ENCODE measurements around the gene CCDC83.
"Not testable (repeated sequence)": the region's sequence is repeated elsewhere in the genome, so short reads cannot be mapped to it uniquely, and the experiment has no call there.

The CCDC83 gene

GRCh38 chr11:85889108-85889507 is 33.9 kb downstream of the CCDC83 start:
- no peak for DNase-seq (ENCODE audit: low spot score)

DNA sequence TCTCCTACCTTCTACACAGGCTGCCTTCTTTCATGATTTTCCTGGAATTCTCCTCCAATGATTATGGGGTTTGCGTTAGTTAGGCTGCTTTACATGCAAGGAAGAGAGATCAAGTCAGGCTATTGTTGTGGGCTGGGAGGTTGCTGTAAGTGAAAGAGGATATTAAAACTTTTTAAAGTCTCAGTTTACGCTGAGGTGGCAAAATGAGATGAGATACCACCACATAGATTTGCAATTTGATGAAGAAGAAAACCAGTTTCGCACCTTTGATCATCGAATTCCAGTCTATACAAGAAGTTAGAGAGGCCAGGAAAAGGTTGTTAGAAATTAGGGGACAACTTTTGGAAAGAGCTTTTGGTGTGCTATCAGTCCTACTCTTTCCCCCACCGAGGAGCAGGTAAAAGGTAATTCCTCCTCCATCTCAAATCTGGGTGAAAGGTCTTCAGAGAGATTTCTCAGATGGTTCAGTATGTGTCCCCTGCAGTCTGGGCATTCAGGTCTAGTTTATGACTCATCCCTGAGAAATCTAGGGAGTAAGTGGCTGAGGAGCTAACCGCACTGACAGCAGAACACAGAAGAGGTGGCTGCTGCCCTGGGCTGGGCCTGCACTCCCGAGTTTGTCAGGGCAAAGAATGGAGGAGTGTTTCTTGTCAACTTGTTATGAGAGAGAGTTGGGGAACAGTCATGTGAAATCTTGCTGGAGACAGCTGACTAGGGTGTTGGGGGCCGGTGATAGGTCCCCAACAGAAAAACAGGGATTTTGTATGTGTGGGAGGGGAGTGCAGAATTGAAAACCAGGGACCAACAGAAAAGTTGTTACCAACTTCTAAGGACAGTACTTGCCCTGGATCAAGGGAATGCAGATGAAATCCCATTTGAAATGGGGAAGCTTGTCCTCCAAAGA is 34.7 kb downstream of the CCDC83 start:
- DNase-seq (ENCODE audit: low spot score): peak; percentile 84

- no peak for DNase-seq (ENCODE audit: low spot score)
These were observed 38.2 kb downstream of the CCDC83 start for GRCh38 chr11:85893395-85893794.

DNA sequence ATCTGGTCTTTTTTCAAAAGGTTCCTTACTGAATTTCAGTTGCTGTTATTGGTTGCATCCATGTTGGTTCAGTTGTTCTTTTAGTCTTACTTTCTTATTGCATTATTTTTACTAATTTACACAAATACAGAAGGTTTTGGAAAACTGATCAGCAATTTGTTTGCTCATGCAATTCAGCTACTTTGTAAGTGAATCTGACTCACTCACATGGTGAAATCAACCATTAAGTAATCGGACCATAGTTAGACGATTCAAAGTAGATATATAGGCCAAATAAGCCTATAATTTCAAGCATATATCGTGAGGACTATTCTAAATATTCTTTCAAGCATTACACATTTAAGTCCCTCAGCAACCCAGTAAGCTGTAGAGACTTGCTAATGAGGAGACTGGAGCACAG is 41.7 kb downstream of the CCDC83 start:
- DNase-seq (ENCODE audit: low spot score): no peak

GRCh38 chr11:85898456-85898855 is 43.3 kb downstream of the CCDC83 start:
- no peak for DNase-seq (ENCODE audit: low spot score)

- DNase-seq (ENCODE audit: low spot score): no peak
These were observed 47.2 kb downstream of the CCDC83 start for GRCh38 chr11:85902353-85902752.

DNA sequence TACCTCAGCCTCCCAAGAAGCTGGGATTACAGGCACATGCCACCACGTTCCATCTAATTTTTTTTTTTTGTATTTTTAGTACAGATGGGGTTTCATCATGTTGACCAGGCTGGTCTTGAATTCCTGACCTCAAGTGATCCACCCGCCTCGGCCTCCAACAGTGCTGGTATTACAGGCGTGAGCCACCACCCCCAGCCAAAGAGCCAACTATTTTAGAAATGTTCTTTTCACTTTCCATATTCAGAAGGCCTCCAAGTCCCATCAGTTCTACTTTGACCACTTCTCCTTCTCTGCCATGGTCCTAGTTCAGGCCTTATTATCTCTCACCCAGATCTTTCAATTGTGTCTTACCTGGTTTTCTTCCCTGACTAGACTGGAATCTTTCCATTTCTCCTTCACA is 48.2 kb downstream of the CCDC83 start:
- DNase-seq (ENCODE audit: low spot score): no peak

GRCh38 chr11:85903811-85904210 is 48.6 kb downstream of the CCDC83 start:
- DNase-seq (ENCODE audit: low spot score): no peak

DNA sequence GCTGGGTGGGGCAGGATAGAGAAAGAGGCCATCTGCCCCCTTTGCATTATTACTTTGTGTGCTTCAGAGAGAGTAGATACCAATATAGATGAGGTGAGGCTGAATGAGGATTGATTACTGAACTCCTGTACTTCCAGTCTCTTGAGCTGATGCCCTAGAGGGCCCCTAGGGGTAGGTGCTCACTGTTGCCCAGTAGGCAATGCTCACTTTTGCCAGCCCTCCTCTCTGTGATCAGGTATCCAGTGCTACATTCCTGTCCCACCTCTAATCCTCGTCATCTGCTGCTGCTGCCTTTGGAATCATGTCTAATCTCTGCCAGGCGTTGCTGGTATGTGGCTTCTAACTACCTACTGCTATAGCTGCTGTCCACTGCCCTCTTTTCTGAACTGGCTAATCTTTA is 57.2 kb downstream of the CCDC83 start:
- DNase-seq (ENCODE audit: low spot score): no peak

DNA sequence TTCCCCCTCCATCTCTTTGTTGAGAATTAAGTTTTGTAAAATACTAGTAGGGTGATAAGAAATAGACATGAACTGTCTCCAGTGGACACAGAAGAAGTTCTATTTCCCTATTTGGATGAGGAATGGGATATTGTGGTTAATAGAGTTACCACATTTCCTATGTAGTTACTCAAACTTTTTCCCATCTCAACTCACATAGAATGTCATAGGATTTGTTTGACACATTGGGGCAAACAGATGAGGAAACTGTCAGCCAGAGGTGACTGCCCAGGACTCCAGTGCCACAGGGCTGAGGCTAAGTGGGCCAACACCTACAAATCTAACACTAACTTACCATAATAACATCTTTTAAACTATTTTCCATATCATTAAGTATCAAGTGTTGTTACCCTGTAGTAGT is 58.3 kb downstream of the CCDC83 start:
- no peak for DNase-seq (ENCODE audit: low spot score)

DNA sequence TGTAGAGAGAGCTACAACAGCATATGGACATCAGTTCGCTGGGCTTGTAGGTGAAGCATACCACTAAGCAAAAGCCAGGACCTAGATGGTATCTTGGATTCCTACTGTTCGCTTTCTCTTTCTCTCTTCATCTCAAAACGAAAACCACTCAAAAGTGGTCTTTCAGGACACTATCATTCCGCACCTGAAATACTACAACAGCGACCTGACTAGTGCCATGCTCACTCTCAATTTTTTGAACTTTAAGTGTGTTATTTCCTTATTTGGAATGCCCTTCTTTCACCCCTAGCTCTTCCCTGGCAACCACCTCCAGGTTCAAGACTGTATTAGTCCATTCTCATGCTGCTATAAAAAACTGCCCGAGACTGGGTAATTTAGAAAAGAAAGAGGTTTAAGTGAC is 59.2 kb downstream of the CCDC83 start:
- DNase-seq (ENCODE audit: low spot score): no peak

DNA sequence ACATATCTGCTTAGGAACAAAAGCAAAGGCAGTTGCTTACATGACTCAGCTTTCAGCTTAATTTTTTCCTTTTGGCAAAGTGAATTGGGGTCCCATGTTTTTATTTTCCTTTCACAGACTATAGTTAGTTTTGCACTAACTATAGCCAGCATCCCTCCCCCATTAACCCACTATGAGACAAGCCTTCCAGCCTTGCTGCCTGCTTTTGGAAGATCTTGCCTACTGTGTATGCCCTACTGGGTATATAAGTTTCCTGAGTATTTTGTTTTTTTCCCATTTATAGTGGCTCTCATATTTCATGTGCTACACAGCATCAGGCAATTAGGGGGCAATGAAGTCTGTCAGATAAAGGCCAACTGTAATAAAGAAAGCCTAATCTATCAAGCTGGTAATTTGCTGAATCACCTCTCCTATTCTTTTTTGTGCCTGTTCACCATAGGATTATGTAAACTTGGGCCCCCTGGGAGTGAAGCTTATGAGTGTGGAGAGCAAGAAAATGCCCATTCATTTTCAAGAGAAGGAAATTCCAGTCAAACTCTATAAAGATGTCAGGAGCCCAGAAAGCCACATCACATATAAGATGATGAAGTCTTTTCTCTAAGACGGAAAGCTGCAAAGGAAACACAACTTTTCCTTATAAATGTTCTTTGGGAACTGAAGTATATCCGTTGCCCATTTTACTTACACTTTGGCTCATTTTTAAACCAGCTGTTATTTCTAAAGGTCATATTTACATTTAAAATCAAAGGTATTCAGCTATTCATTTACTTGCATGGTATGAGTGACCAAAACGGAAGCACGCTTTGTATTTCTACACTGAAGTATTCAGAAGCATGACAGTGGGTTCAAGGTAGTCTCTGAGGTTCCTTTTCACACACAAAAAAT is 64.0 kb downstream of the CCDC83 start:
- no peak for DNase-seq (ENCODE audit: low spot score)

DNA sequence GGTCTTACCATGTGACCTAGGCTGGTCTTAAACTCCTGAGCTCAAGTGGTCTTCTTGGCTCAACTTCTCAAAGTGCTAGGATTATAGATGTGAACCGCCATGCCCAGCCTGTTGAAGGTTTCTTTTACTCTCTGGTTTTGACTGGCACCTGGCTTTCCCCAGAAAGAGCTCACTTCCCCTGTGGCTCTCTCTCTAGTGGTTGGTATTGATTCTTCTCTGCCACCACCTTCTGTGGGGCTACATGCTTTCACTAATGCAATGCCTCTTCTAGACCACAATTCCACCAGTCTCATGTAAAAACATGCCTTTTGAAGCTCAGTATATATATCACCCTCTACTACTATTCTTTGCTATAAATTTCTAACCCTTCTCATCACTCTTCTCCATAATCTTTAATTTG is 67.2 kb downstream of the CCDC83 start:
- DNase-seq (ENCODE audit: low spot score): no peak

GRCh38 chr11:85923455-85923854 is 68.3 kb downstream of the CCDC83 start:
- DNase-seq (ENCODE audit: low spot score): no peak

- not testable (repeated sequence) for DNase-seq (ENCODE audit: low spot score)
These were observed 71.6 kb downstream of the CCDC83 start for GRCh38 chr11:85926653-85927214.

DNA sequence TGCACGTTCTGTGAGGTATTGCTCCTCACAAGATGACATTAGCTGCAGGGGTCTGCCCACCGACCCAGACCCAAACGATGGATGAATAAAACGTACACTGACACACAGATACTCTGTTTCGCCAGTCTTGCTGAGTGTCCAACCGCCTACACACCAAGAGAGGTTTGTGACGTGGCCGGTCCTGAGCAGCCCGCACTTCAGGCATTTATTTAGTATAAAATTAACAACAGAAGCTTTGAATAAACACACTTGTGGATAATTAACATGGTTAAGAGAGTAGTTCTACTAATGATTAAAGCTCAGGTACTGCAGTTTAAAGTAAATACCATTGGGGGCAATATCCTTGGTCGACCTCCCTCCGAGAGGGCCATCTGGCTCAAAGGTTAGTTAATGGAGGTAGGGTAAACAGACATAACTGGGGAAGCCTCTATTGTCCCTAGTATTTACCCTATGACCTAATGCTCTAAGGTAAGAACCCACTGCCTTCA is 75.7 kb downstream of the CCDC83 start:
- no peak for DNase-seq (ENCODE audit: low spot score)

DNA sequence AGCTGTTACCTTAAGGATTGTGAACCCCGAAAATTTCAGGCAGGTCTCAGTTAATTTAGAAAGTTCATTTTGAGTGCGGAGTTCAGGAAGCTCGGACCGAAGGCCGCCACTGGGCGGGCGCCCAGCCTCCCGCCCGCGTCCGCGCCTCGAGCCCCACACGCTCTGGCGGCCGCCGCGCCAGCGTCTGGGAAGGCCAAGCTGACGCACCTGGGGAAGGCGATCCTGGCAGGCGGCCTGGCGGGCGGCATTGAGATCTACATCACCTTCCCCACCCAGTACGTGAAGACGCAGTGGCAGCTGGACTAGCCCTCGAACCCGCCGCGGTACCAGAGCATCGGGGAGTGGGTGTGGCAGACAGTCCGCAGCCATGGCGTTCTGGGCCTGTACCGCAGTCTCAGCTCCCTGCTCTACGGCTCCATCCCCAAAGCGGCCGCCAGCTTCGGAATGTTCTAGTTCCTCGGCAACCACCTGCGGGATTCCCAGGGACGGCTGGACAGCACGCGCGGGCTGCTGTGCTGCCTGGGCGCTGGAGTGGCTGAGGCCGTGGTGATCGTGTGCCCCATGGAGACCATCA is 79.5 kb downstream of the CCDC83 start:
- DNase-seq (ENCODE audit: low spot score): no peak

GRCh38 chr11:85935751-85936150 is 80.6 kb downstream of the CCDC83 start:
- DNase-seq (ENCODE audit: low spot score): no peak

DNA sequence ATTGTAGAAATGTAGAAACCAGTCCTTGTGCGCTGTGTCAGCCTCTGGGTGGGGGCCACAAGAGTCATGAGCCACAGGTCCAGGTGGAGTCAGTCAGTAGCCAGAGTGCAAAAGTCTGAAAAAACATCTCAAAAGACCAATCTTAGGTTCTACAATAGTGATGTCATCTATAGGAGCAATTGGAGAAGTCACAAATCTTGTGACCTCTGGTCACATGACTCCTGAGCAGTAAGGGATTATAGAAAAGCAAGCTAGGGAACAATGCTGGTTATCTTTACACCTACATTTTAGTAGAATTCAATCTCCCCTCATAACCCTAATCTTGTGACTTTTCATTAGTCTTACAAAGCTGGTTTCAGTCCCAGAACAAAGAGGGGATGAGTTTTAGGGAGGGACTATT is 82.7 kb downstream of the CCDC83 start:
- no peak for DNase-seq (ENCODE audit: low spot score)

DNA sequence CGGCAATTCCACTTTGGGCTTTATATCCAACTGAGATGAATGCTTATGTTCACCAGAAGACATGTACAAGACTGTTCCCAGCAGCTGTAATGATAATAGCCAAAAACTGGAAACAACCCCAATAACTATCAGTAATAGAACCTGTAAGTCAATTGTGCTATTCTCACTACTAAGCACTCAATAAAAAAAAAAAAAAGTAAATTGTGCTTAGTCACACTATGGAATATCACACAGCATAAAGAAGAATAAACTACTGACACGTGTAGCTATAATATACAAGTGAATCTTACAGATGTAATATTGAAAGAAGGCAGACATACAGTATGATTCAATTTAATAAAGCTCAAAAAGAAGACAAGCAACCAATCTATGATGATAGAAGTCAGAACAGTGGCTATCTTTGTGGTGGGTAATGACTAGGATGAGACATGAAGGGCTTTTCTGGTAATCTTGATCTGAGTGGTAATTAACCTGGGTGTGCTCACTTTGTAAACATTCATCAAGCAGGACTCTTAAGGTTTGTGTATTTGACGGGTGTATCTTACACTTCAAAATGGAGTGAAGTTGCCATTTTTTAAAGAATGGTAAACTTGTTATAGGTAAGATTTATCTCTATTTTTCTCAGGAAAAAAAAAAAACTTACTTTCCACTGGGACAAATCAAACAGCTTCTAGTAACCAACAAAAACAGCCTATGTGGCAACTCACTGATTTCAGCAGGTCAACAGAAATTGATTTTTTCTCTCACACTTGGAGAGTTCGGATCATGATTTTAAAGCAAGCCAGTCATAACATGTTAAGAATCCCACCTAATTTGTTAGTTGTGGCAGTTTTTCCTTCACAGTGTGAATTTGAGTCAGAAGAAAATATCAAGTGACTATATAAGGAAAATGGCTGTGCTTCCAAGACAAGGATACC is 84.2 kb downstream of the CCDC83 start:
- no peak for DNase-seq (ENCODE audit: low spot score)

DNA sequence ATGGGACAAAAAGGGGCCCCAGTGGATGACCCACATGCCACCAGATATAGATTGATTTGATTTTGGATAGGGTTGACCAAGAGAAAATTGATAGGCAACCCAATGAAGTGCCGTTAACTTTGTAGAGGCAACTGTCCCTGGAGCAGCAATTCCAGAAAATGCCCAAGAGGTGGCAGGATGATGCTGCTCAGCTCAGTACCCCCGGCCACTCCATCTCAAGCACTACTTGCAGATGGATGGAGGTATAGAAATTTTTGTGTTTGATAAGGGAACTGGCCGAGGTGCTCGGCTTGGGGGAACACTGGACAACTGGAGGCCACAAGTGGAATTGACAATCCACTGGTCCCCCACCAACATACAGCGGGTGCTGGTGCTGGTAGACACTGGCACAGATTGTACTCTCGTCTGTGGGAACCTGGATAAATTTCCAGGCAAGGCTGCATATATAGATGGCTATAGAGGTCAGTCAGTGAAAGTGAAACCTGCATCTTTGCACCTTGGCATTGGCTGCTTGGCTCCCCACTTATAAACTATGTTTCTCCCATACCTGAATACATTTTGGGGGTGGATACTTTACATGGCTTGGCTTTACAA is 86.3 kb downstream of the CCDC83 start:
- DNase-seq (ENCODE audit: low spot score): peak; percentile 80
